Measurements from ENCODE around the gene ZSCAN21.
"Not testable (repeated sequence)": the region's sequence is repeated elsewhere in the genome, so short reads cannot be mapped to it uniquely, and the experiment has no call there.

Gene ZSCAN21

DNA sequence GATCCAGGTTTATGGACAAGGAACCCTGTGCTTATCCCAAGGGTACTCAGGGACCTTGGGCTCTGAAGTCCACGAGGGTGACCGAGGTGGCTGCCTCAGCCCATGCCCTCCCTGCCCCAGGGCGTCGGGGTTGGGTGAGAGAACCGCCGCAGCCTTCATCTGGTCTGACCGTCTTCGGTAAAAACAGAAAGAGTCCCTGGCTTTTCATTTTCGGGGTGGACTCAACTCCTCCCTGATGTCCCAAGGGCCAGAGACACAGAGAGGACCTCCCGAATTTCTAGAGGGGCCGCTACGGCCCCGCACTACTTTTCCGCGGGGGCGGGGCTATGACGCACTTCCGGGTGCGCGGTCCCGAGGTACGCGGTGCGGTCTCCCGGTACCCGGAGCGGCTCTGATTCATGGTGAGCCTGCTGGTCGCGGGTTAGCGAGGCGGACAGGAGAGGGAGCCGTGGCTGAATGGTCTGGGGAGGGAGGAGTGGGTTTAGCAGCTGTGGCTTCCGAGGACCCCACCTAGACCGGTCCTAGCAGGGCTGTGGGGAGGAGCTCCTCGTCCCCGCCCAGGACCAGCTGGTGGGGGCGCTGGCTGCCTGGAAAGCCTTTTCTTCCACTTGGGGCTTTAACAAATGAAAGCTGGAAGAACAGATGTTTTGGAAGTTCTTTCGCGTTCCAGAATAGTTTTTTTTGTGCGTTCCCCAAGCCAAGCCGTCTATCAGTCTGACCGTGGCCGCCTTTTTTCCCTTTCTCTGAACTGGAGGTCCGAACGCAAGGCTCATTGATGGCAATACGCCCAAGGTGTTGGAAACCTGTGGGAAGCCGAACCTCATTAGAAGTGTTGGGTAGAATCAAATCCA lies at the start of gene ZSCAN21:
Gene ZSCAN21, plus strand, starts transcription at position 334 of the 851 bp plus-strand sequence. CDS start 7,233 bp downstream, outside the sequence.
- peak; percentile 80 for DNase-seq

- DNase-seq: no peak
Observed at GRCh38 chr7:100000239-100000638, 49.3 kb upstream of the ZSCAN21 start.

DNA sequence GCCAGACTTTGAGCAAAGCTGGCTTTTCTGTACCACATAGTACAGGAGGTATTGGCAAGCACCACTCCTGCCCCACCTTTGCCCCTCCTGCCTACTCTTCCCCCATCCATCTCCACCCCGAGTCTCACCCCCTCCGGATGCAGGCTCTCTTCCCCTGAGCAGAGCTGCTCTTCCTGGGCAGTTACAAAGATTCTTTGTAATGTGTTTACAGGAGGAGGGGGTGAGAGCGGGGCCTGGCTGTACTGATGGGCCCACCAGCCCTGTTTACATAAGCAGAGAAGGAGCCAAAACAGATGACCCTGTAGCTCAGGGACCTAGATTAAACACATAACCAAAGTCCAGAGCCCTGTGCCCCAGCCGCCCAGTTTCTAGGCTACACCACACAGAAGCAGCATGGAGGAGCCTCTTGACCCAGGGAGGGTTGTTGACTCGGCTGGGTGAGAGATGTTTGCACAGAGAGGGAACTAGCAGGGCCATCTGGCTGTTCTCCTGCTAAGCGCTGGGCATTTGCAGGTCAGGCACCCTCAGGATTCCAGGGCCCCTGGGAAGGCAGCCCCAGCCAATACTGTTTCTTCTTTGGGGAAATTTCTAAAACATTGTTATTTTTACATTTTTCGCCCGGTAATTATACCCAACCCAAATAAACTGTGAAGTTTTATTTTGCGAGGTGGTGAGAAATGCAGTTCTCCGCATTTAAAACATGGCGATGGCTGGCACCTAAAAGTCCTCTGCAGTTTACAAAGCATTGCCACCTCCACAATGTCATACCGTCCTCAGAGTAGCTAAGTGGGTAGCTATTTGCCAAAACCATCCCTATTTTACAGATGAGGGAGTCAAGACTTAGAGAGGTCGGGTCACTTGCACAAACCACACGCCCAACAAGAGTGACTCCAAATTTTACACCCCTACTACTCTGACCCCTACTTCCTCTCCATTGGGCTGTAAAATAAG lies 45.6 kb upstream of the ZSCAN21 start:
- no peak for DNase-seq

- no peak for DNase-seq
Observed at GRCh38 chr7:100007887-100008286, 41.7 kb upstream of the ZSCAN21 start.

- no peak for DNase-seq
Observed at GRCh38 chr7:100008525-100008924, 41.0 kb upstream of the ZSCAN21 start.

GRCh38 chr7:100009952-100010351 lies 39.6 kb upstream of the ZSCAN21 start:
- not testable (repeated sequence) for DNase-seq

- DNase-seq: no peak
Observed at GRCh38 chr7:100010901-100011300, 38.7 kb upstream of the ZSCAN21 start.

DNA sequence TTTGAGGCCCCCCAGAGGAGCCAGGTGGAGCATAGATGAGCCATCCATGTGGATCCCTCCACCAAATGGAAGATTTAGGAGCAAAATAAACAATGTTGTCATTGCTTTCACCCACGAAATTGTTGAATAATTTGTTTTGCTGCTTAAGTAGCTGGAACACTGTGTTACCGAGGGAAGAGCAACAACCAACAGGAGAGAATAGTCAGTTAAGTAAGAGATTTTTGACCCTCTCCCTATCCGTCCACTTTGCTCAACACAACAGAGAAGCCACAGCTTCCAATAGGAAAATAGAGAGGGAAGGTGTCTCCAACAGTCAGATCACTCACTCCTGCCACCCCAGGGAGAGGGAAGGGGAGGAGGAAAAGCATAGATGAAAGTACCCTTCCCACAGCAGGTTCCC lies 38.1 kb upstream of the ZSCAN21 start:
- no peak for DNase-seq

DNA sequence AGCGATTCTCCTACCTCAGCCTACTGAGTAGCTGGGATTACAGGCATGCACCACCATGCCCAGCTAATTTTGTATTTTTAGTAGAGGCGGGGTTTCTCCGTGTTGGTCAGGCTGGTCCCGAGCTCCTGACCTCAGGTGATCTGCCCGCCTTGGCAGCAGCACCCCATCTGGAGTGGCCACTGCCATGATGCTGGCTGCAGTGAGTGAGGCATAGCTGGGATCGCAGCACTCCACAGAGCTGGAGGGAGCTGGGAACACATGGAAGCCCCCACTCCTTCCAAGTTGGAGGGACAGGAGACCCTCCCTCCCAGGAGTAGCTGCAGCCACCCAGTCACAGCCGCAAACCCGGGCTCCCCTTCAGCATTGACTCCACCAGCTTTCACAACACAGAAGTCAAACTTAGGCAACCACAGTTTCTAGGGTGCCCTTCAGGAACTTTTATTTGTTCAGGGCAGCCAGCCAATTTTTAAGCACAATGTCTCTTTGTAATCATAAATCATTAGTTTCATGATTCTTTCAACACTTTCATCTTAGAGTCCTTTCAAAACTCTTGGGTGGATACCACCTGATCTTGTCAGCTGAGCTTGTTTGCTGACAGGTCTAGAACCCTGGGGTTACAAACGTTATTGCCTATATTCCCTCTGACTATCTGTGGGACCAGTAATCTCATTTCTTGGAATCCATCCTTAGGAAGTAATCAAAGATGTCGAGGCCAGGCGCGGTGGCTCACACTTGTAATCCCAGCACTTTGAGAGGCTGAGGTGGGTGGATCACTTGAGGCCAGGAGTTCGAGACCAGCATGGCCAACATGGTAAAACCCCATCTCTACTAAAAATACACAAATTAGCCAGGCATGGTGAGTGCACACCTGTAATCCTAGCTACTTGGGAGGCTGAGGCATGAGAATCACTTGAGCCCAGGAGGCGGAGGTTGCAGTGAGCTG lies 36.9 kb upstream of the ZSCAN21 start:
- DNase-seq: not testable (repeated sequence)

DNA sequence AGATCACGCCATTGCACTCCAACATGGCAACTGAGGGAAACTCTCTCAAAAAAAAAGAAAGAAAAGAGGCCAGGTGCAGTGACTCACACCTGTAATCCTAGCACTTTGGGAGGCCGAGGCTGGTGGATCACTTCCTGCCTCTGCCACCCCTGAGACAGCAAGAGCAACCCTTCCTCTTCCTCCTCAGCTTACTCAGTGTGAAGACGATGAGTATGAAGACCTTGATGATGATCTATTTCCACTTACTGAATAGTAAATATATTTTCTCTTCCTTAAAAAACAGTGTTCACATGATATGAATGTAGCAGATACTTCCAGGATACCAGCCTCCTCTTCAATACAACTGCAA lies 36.3 kb upstream of the ZSCAN21 start:
- no peak for DNase-seq

GRCh38 chr7:100015232-100016214 lies 34.1 kb upstream of the ZSCAN21 start, which contains the start of gene ZKSCAN1:
ZKSCAN1 (plus strand) TSS chr7:100015596; CDS start chr7:100023507, 7,911 bp downstream.
- DNase-seq: peak; percentile 90

DNA sequence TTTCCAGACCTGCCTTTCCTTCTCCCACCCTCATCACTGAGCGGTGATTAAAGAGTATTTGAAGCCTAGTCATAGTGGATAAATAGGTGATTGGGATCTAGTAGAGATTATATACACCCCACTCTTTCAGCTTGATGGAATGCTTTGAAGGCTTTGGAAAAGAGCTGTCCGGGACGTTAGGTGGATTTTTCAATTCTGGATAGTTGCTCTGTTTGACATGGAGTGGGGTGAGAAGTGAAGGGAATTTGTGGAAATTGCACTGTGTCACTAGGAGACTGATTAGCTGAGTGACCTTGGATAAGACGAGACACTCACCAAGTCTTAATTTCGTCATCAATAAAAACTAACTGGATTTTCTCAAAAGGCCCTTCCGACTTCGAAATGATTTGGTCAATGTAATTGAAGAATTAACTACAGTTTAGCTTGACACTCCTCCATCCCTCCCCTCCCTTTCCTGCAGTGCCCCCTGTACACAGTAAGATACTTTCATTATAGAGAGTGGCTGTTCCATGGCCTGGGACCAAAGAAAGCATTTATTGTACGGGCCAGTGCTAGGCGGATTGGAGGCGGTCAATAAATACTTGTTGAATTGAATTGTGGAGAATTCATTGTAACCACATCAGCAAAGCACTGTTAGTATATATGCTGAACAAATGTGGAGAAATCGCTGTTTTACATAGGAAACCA lies 33.2 kb upstream of the ZSCAN21 start:
- DNase-seq: no peak

DNA sequence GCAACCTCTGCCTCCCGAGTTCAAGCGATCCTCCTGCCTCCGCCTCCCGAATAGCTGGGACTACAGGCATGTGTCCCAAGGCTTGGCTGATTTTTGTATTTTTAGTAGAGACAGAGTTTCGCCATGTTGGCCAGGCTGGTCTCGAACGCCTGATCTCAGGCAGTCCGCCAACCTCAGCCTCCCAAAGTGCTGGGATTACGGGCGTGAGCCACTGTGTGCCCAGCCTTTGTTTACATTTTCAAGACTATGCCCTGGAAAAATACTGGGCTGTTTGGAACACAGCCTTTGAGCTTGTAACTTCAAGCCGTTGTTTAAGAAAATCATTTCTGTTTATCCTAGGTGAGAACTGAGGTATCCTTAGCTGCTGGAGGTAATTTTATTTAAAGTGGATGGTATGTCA lies 32.3 kb upstream of the ZSCAN21 start:
- no peak for DNase-seq

DNA sequence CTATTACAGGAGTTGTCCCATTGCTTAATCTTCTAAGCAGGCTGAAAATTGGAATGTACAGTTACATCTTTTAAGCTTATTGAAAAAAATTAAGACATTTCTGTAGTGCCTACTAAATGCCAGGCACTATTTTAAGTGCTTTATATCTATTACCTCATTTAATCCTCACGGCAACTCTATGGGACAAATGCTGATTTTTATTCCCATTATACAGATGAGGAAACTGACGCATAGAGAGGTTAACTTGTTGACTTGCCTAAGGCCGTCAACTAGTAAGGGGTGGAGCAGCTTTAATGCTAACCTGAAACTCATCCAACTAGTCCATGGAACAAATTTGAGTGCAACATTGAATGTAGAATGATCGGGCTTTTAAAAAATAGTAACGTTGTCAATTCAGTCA lies 31.7 kb upstream of the ZSCAN21 start:
- no peak for DNase-seq

DNA sequence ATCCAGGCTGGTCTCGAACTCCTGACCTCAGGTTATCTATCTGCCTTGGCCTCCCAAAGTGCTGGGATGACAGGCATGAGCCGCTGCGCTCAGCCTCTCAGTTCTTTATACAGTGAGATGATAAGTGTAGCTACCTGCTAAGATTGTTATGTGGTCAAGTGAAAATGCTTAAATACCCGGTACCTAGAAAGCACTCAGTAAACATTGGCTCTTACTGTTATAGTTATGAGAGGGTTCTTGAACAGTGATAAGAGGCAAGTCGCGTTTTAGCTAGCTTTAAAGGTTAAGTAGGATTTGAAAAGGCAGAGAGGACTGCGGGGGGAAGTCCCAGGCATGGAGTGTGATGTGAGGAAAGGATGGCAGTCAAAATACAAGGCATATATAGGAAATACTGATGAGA lies 29.7 kb upstream of the ZSCAN21 start:
- DNase-seq: no peak

DNA sequence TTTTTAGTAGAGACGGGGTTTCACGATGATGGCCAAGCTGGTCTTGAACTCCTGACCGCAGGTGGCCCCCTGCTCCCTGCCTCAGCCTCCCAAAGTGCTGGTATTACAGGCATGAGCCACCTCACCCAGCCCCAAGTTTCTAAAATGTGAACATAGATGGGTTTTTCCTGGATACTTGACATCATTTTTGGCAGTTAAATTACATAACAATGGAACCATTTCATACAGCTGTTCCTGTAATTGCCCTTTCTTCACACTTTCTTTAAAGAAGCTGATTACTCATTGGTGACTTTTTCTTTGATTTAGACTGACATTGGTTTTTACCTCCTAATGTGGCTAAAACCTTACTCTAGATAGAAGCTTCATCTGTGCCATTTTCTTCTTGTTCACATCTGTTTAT lies 28.3 kb upstream of the ZSCAN21 start:
- DNase-seq: no peak

GRCh38 chr7:100022621-100023020 lies 27.0 kb upstream of the ZSCAN21 start:
- DNase-seq: no peak

GRCh38 chr7:100023526-100023925 lies 26.0 kb upstream of the ZSCAN21 start:
- DNase-seq: no peak

DNA sequence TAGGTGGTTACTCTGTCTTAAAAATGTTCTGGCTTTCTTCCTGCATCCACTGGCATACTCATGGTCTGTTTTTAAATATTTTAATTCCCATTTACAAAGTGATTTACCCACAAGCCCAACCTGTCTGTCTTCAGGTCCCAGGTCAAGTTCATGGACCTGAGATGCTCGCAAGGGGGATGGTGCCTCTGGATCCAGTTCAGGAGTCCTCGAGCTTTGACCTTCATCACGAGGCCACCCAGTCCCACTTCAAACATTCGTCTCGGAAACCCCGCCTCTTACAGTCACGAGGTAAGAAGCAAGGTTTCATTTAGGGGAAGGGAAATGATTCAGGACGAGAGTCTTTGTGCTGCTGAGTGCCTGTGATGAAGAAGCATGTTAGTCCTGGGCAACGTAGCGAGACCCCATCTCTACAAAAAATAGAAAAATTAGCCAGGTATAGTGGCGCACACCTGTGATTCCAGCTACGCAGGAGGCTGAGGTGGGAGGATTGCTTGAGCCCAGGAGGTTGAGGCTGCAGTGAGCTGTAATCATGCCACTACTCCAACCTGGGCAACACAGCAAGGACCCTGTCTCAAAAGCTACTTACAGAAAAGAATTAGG lies 25.5 kb upstream of the ZSCAN21 start:
- no peak for DNase-seq

- no peak for DNase-seq
Observed at GRCh38 chr7:100027197-100027596, 22.4 kb upstream of the ZSCAN21 start.
